ENCODE results near the gene LMO4.
A peak's percentile ranks its signal among the peaks of the same experiment; 100 is the strongest.

Gene LMO4

DNA sequence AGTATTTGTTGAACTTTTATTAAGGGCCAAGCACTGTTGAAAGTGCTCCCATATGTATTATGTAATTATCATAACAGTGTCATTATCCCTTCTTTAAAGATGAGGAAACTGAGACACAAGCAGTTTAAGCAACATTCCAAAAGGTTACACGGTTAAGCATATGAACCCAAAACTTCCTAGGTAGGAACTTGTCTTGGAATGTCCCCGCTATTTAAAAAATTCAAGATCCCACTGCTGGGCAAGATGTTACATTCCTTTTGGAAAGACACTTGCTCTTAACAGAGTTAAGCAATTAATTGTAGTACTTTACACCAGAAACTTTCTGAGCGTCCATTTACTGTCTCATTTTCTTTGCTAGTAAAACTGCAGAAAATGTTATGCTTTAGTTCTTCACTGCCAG, 15.6 kb downstream of the LMO4 start:
- TF ChIP-seq, protein P1, sequence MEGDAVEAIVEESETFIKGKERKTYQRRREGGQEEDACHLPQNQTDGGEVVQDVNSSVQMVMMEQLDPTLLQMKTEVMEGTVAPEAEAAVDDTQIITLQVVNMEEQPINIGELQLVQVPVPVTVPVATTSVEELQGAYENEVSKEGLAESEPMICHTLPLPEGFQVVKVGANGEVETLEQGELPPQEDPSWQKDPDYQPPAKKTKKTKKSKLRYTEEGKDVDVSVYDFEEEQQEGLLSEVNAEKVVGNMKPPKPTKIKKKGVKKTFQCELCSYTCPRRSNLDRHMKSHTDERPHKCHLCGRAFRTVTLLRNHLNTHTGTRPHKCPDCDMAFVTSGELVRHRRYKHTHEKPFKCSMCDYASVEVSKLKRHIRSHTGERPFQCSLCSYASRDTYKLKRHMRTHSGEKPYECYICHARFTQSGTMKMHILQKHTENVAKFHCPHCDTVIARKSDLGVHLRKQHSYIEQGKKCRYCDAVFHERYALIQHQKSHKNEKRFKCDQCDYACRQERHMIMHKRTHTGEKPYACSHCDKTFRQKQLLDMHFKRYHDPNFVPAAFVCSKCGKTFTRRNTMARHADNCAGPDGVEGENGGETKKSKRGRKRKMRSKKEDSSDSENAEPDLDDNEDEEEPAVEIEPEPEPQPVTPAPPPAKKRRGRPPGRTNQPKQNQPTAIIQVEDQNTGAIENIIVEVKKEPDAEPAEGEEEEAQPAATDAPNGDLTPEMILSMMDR (IDR thresholded peaks at IDR 0.05) = no peak
- DNase-seq (ENCODE audit: low spot score) = no peak
- no peak overlapping the region for H3K27ac ChIP-seq
- no peak overlapping the region for H3K4me3 ChIP-seq

DNA sequence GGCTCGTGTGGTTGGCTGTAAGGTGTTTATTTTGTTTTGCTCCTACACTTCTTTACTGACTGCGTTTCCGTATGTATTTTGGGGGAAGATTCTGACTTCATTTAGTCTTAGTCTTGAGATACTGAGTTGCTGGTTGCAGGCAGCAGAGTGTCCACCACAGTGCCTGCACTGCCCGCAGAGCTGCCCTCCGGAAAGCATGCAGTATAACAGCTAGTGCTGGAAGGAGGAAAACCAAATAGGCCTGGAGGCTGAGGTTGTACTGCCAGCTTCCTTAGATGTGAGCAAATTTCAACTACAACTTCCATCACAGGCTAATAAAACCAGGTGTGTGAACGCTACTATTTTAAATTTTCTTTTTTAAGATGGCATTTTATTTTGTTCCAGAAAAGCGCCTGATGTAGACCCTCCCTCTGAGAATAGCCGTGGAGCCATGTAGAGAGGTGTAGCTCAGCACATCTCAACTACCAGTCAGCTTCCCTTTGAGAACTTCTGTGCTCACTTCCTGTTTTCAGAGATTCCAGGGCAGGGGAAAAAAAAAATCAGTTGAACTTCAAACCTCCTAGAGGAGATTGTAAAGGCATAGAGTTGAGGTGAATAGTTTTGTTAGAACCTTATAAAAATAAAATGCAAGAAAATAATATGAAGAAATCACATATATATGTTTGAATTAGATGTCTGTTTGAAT, 17.6 kb downstream of the LMO4 start:
- no peak overlapping the region for H3K4me3 ChIP-seq
- no peak overlapping the region for H3K27ac ChIP-seq
- TF ChIP-seq, protein P1 (IDR thresholded peaks at IDR 0.05) = no peak
- no peak for DNase-seq (ENCODE audit: low spot score)

DNA sequence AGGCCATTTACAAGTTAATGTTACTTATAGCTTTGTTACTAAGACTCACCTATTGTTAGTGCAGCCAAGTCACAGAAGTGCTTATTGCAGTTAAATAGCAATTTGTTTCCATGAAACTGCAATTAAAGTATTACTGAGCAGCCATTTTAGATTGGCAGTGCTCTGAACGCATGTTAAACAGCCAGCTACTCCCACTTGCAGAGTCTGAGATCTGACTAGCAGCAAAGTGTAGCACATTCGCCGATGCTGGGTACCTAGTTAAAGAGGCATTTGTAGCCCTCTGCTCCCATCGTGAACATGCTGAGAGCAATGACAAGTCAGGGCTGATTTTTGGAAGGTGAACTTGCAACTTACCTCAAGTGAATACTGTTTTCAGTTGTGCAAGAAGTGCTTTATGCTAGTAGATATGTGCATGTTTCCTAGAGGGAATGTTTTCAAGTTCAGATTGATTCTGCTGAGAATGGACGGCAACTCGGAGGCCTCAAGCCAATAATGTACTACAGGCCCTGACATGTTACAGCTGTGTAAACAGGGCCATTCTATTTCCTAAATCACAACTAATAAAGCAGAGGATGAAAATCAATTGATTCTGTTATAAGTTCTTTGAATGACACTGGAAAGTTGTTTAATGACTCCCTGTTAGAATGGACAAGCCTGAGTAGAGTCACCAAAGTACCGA, 19.8 kb downstream of the LMO4 start:
- TF ChIP-seq, protein P1 (IDR thresholded peaks at IDR 0.05) = no peak
- Histone ChIP-seq H3K4me3 (no peak overlapping the region), H3K27ac (peak overlapping the region in 1 of 2 donors; percentile 50)
- DNase-seq (ENCODE audit: low spot score) = no peak

DNA sequence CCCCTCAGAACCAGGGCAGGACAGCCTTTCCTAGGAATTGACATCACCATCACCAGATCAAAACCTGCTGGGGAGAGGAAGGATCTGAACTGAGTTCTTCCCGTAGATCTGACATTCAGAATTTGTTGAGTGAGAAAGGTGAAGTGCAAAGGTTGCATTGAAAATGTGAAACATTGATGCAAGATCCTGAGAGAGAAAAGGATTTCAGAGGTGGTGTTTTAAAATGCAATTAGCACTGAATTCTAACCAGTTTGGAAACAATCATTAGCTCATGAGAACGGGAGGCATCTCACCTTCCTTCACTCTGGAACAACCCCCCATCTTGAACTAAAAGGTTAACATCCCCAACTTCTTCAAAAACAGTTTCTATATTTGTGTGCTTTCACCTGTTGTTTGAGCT, 20.4 kb downstream of the LMO4 start:
- no peak overlapping the region for H3K4me3 ChIP-seq
- DNase-seq (ENCODE audit: low spot score) = no peak
- H3K27ac ChIP-seq = peak overlapping the region in 1 of 2 donors; percentile 50
- TF ChIP-seq, protein P1 (IDR thresholded peaks at IDR 0.05) = no peak

DNA sequence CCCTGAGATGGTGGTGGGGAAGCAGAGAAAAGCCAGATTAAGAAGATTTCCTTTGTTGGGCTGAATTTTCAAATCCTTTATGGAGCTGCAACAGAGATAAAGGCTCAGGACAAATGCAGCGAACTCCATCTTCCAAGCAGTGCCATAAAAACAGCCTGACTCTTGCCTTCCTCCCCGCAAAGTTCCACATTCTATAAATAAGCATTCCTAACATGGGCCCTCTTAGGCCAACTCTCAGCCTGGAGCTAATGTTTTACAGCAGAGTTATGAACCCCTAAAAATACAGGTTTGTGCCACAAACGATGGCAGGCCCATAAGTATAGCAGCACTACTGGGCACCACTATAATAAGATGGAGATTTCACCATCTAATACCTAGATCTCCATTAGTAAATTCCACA, 27.2 kb downstream of the LMO4 start:
- Histone ChIP-seq H3K27ac (no peak overlapping the region), H3K4me3 (no peak overlapping the region)
- TF ChIP-seq, protein P1 (IDR thresholded peaks at IDR 0.05) = no peak
- DNase-seq (ENCODE audit: low spot score) = no peak

DNA sequence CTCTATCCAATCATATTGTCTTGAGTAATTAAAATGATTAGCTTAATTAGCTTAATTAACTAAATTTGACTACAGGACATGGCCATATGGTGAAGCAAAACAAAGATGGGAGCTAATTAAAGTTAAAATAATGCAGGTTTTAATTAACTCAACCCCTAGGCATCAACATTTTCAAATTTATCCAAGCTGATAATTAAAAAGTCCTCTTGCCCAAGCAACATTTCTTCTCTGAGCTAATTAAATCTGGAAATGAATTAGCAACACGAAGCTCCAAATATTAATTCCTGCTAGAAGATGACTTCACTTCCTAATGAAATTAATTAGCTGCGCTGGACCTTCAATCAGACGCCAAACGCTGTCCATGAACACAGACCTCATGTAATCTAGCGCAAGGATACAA, 27.9 kb downstream of the LMO4 start:
- Histone ChIP-seq H3K4me3 (no peak overlapping the region), H3K27ac (no peak overlapping the region)
- DNase-seq (ENCODE audit: low spot score) = no peak
- TF ChIP-seq, protein P1 (IDR thresholded peaks at IDR 0.05) = no peak

DNA sequence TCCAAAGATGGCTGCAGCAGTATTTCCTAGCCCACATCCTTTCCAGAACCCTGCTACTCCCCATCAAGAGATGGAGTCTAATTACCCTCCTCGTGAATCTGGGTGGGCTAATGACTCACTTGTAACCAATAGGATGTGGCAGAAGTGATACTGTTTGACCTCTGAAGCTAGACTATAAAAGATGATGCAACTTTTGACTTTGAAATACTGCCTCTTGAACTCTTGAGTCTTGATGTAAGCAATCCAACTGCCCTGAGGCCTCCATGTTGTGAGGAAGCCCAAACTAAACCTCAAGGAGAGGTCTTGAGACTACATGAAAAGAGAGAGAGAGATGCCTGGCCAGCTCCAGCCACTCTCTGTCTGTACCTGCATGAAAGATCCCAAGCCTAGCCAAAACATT, 29.5 kb downstream of the LMO4 start:
- TF ChIP-seq, protein P1 (IDR thresholded peaks at IDR 0.05) = no peak
- H3K4me3 ChIP-seq = no peak overlapping the region
- DNase-seq (ENCODE audit: low spot score) = no peak
- no peak overlapping the region for H3K27ac ChIP-seq
